ENCODE data around the gene CHD9NB.

The CHD9NB gene

DNA sequence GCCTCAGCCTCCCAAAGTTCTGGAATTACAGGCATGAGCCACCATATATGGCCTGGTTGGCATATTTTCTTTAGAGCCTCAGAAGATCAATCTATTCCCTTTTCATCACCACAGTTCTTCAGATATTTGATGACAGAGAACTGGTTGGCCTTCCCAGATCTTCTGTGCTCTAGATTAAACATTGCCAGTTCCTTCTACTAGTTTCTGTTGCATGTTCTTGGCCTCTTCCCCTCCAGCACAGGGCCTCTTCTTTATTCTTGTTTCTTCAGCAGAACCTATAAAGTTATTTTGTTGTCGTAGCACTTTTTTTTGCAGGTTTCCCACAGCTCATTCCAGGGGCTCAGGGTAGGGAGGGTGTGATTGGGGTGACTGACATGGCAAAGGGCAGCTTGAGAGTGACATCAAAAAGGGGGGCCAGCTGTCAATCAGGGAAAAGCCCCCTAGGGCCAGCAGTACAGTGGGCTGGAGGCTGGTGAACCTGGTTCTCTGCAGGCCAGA is 11.4 kb upstream of the CHD9NB start:
- Histone ChIP-seq H3K9me3 (ENCODE audit: severe bottlenecking) (no peaks in the 10 kb centered on the region), H3K27me3 (ENCODE audit: insufficient read depth, low read depth, severe bottlenecking) (no peaks in the 10 kb centered on the region), H3K27ac (no peak overlapping the region), H3K36me3 (no peaks in the 10 kb centered on the region), H3K4me3 (ENCODE audit: low read depth, low read length) (no peak overlapping the region)
- no peak for DNase-seq
- TF ChIP-seq, protein P1, sequence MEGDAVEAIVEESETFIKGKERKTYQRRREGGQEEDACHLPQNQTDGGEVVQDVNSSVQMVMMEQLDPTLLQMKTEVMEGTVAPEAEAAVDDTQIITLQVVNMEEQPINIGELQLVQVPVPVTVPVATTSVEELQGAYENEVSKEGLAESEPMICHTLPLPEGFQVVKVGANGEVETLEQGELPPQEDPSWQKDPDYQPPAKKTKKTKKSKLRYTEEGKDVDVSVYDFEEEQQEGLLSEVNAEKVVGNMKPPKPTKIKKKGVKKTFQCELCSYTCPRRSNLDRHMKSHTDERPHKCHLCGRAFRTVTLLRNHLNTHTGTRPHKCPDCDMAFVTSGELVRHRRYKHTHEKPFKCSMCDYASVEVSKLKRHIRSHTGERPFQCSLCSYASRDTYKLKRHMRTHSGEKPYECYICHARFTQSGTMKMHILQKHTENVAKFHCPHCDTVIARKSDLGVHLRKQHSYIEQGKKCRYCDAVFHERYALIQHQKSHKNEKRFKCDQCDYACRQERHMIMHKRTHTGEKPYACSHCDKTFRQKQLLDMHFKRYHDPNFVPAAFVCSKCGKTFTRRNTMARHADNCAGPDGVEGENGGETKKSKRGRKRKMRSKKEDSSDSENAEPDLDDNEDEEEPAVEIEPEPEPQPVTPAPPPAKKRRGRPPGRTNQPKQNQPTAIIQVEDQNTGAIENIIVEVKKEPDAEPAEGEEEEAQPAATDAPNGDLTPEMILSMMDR (IDR thresholded peaks at IDR 0.05; ENCODE audit: low read depth, low read length), result no peak

DNA sequence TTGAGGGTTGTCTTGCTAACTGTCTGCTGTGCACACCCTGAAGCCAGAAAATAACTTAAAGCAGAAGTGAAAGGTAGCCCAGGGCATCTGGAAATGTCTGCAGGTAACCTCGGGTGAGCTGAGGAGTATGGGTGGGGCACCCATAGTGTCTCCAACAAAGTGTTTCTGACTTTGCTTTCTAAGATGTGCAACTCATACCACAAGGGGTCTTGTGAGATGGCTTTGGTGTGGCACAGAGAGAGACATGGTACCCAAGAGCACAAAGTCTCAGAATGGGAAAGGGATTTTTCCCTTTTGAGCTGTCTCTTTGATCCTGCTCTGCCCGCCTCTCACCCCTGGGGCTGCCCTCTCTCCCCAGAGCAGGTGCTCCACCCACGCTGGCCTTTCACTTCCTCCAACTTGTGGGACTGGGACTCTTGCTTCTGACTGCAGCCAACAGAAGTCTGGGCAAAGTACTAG is 9.0 kb upstream of the CHD9NB start:
- Histone ChIP-seq H3K36me3 (no peaks in the 10 kb centered on the region), H3K9me3 (ENCODE audit: severe bottlenecking) (no peaks in the 10 kb centered on the region), H3K27me3 (ENCODE audit: insufficient read depth, low read depth, severe bottlenecking) (no peaks in the 10 kb centered on the region), H3K4me3 (ENCODE audit: low read depth, low read length) (no peak overlapping the region), H3K27ac (no peak overlapping the region)
- DNase-seq, result no peak
- TF ChIP-seq, protein P1 (IDR thresholded peaks at IDR 0.05; ENCODE audit: low read depth, low read length), result no peak

DNA sequence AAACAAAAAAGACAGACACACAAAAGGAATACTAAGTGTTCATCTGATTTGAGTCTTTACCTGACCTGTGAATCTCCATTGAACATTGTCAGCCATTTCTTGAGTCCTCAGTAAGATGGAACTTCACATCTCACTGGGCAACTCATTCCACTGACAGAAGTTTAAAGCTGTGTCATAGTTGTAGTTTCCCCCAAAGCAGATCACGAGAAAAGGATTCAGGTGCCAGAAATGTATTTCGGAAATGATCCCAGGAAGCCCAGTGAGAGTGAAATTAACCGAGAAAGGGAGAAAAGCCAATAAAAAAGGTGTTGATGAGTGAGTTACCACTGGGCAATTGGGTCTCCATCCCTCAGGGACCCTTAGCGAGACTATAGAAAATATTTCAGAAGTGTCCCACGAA is 8.6 kb upstream of the CHD9NB start:
- Histone ChIP-seq H3K4me3 (ENCODE audit: low read depth, low read length) (no peak overlapping the region), H3K36me3 (no peaks in the 10 kb centered on the region), H3K9me3 (ENCODE audit: severe bottlenecking) (no peaks in the 10 kb centered on the region), H3K27me3 (ENCODE audit: insufficient read depth, low read depth, severe bottlenecking) (no peaks in the 10 kb centered on the region), H3K27ac (no peak overlapping the region)
- no peak for DNase-seq
- TF ChIP-seq, protein P1 (IDR thresholded peaks at IDR 0.05; ENCODE audit: low read depth, low read length), result no peak

DNA sequence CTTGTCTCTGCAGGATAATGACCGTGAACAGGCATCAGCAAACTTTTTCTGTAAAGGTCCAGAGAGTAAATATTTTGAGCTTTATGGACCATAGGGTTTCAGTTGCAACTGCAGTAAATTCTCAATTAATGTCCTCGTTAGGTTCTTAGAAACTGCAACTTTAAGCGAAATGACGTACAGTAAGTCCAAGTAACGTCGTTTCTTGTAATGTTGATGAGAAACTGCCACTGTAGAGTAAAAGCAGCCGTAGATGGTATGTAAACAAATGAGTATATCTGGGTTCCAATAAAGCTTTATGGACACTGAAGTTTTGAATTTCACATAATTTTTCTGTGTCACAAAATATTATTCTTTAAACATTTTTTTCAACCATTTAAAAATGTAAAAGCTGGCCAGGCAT is 7.0 kb upstream of the CHD9NB start:
- no peaks in the 10 kb centered on the region for H3K27me3 ChIP-seq (ENCODE audit: insufficient read depth, low read depth, severe bottlenecking)
- H3K36me3 ChIP-seq, result no peaks in the 10 kb centered on the region
- no peak overlapping the region for H3K4me3 ChIP-seq (ENCODE audit: low read depth, low read length)
- TF ChIP-seq, protein P1 (IDR thresholded peaks at IDR 0.05; ENCODE audit: low read depth, low read length), result no peak
- H3K27ac ChIP-seq, result no peak overlapping the region
- no peaks in the 10 kb centered on the region for H3K9me3 ChIP-seq (ENCODE audit: severe bottlenecking)
- DNase-seq, result no peak

DNA sequence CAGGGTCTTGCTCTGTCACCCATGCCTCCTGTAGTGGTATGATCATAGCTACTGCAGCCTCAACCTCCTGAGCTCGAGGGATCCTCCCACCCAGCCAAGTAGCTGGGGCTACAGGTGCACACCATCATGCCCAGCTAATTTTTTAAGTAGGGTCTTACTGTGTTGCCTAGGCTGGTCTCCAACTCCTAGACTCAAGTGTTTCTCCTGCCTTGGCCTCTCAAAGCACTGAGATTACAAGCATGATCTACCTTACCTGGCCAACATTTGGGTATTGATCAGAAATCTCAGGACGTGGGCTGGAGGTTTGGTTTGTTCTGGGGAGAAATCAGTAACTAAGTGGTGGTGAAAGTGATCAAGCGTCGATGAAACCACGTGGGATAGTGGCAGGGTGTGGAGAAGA is 6.2 kb upstream of the CHD9NB start:
- DNase-seq, result no peak
- Histone ChIP-seq H3K4me3 (ENCODE audit: low read depth, low read length) (no peak overlapping the region), H3K27ac (no peak overlapping the region), H3K9me3 (ENCODE audit: severe bottlenecking) (no peaks in the 10 kb centered on the region), H3K27me3 (ENCODE audit: insufficient read depth, low read depth, severe bottlenecking) (no peaks in the 10 kb centered on the region), H3K36me3 (no peaks in the 10 kb centered on the region)
- TF ChIP-seq, protein P1 (IDR thresholded peaks at IDR 0.05; ENCODE audit: low read depth, low read length), result no peak

DNA sequence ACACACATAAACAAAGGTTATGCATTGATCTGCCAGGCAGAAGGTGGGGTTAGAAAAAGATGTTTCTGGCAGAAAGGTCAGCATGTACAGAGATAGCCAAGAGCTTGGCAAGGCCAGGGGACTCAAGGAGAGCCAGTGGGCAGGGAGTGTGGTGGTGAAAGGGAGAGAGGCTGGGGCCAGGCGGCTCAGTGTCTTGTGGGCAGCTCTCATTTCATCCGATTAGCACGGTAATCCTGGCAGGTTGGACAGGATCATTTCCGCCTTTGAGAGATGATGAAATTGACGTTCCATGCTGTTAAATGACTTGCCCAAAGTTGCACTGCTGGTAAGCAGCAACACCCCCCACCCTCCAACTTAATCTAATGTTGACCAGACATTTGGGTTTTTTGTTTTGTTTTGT is 5.7 kb upstream of the CHD9NB start:
- no peak overlapping the region for H3K4me3 ChIP-seq (ENCODE audit: low read depth, low read length)
- H3K36me3 ChIP-seq, result no peaks in the 10 kb centered on the region
- H3K27ac ChIP-seq, result no peak overlapping the region
- DNase-seq, result peak; percentile 83
- H3K27me3 ChIP-seq (ENCODE audit: insufficient read depth, low read depth, severe bottlenecking), result no peaks in the 10 kb centered on the region
- TF ChIP-seq, protein P1 (IDR thresholded peaks at IDR 0.05; ENCODE audit: low read depth, low read length), result no peak
- H3K9me3 ChIP-seq (ENCODE audit: severe bottlenecking), result no peaks in the 10 kb centered on the region
